CD4-positive, alpha-beta T cell (primary cell): Measurements from ENCODE around the gene PRKG1. TPM values are rescaled to one million over a fixed set of nuclear protein-coding genes. Genes with fewer than 3 reads are reported as not detected.

ENCODE experiments used
- ATAC-seq: fragments of 200-7000 bp; cut with Tn5 transposase; one replicate; pipeline ENCODE4 v1.10.0; 2022; ENCODE audit warnings: mild to moderate bottlenecking; ENCODE audit not compliant: poor library complexity
- CTCF ChIA-PET: fragments of 350-600 bp; sonication (Branson Sonifier 250); formaldehyde crosslinking; loops from one replicate; lab custom pipeline; 2021; ENCODE audit warnings: antibody characterized with exemption, inconsistent platforms; lab: Charles Lee
- POLR2A ChIA-PET: fragments of 350-600 bp; sonication (Branson Sonifier 250); formaldehyde crosslinking; loops from one replicate; lab custom pipeline; 2021; ENCODE audit warnings: antibody characterized with exemption, inconsistent platforms; lab: Charles Lee
- DNase-seq, 14 experiments: peaks; one replicate each; pipeline ENCODE4 v3.0.0-alpha.2; 2013 to 2020; ENCODE audit warnings: mixed read lengths in 2 of 14
- H3K27ac ChIP-seq, 2 donors: one replicate each; pipeline versions ENCODE4 v1.5.1 to v1.7.0; 2013; ENCODE audit warnings: low read length in 2 of 2, low read depth in 1 of 2, mild to moderate bottlenecking in 1 of 2
- H3K27me3 ChIP-seq, 2 experiments: 1 replicate in 1 of 2; 2 replicates in 1 of 2; pipeline versions ENCODE4 v1.6.1 to v1.7.0; 2013; ENCODE audit warnings: low read length in 2 of 2, control low read depth in 1 of 2, mild to moderate bottlenecking in 1 of 2, moderate library complexity in 1 of 2; ENCODE audit not compliant: insufficient read depth in 2 of 2, control insufficient read depth in 1 of 2
- H3K36me3 ChIP-seq: one replicate; pipeline ENCODE4 v1.6.1; 2013; ENCODE audit warnings: low read length, control low read depth; ENCODE audit not compliant: insufficient read depth
- H3K4me1 ChIP-seq: one replicate; pipeline ENCODE4 v1.6.1; 2013; ENCODE audit warnings: low read length, control low read depth; ENCODE audit not compliant: insufficient read depth
- H3K4me3 ChIP-seq: one replicate; pipeline ENCODE4 v1.5.1; 2013; ENCODE audit warnings: mild to moderate bottlenecking, low read length, moderate library complexity
- H3K9me3 ChIP-seq, 2 experiments: 1 replicate in 1 of 2; 2 replicates in 1 of 2; pipeline versions ENCODE4 v1.6.1 to v1.7.0; 2013; ENCODE audit warnings: low read length in 2 of 2, mild to moderate bottlenecking in 2 of 2, control low read depth in 1 of 2, moderate library complexity in 1 of 2; ENCODE audit not compliant: control insufficient read depth in 1 of 2, insufficient read depth in 1 of 2
- H3K27ac Mint-ChIP-seq: one replicate; pipeline ENCODE4 v1.8.0; 2020; ENCODE audit warnings: mixed read lengths
- H3K27me3 Mint-ChIP-seq: one replicate; pipeline ENCODE4 v1.8.0; 2021; ENCODE audit warnings: mixed read lengths
- H3K36me3 Mint-ChIP-seq: one replicate; pipeline ENCODE4 v1.8.0; 2021; ENCODE audit warnings: low read depth, mixed read lengths
- H3K4me1 Mint-ChIP-seq: one replicate; pipeline ENCODE4 v1.8.0; 2021; ENCODE audit warnings: low read depth, mixed read lengths
- H3K4me3 Mint-ChIP-seq: one replicate; pipeline ENCODE4 v1.8.0; 2020; ENCODE audit warnings: mild to moderate bottlenecking, mixed read lengths
- H3K9me3 Mint-ChIP-seq: one replicate; pipeline ENCODE4 v1.8.0; 2020; ENCODE audit warnings: mixed read lengths
- CTCF ChIP-seq: fragments of 200-600 bp; IDR thresholded peaks from one replicate; pipeline ENCODE4 v1.8.0; 2022; ENCODE audit warnings: antibody characterized with exemption, mild to moderate bottlenecking
- intact Hi-C, 2 experiments: fragments of 100-400 bp; cut with DNase I in 1 of 2; cut with micrococcal nuclease in 1 of 2; formaldehyde crosslinking; loops; one replicate each; pipeline versions ENCODE4 v1.15.1 to v1.9.0; 2023 to 2025; cut with DNase I, micrococcal nuclease
- total RNA-seq, 174 experiments: library from RNA in 2 of 174; stranded (reverse) in 2 of 174; gene quantifications; one replicate each; pipeline ENCODE4 v1.2.3 and lab custom pipeline; 2021 to 2026

The PRKG1 gene
- total RNA-seq, 2 experiments from 2014 or later: 0.31 TPM; not detected in 1

- TF ChIP-seq CTCF: no peak
- Mint-ChIP-seq H3K9me3 (no peaks in the 10 kb centered on the region), H3K36me3 (no peaks in the 10 kb centered on the region)
Observed at GRCh38 chr10:51821745-51822144, 747.5 kb downstream of the PRKG1 start.

DNA sequence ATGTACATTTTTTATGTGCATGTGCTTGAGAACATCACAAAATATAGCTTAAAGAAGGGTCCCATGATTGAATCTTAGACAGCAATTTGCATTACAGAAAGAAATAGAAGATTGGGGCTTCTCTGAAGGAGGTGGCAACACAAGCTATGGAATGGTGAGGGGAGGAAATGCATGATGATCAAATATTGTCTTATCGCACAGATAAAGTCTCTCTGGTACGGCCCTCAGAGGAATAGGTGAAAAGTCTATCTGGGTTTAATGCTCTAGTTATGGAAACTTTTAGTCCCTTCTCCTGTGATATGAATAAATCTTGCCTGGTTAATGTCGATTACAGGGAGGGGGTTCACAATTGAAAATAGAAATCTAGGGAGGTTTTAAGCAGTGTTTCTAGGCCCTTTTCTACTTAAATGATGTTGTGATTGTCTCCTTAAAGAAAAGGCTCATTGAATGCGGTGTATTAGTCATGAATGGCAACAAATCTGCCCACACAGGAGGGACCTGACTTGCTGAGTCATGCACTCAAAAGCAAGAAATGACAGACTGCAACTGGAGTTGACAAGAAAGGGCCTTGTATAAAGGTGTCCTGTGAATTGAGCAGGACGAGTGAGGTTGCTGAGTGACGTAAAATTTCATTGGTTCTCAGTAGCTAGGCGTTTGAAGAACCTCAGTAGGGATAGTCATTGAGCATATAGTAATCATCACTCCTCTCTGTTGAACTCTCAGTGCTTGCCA, 758.5 kb downstream of the PRKG1 start:
- Mint-ChIP-seq H3K9me3 (peaks cover 2% of the 10 kb centered on the region), H3K4me3 (no peak overlapping the region), H3K27ac (no peak overlapping the region), H3K36me3 (no peaks in the 10 kb centered on the region), H3K4me1 (no peaks in the 10 kb centered on the region), H3K27me3 (no peaks in the 10 kb centered on the region)
- intact Hi-C loops: no loop called here
- ATAC-seq: no peak
- Histone ChIP-seq H3K4me3 (no peak overlapping the region), H3K27ac (no peak overlapping the region), H3K27me3 (no peaks in the 10 kb centered on the region), H3K36me3 (no peaks in the 10 kb centered on the region), H3K9me3 (no peaks in the 10 kb centered on the region), H3K4me1 (no peaks in the 10 kb centered on the region)
- no peak for TF ChIP-seq CTCF
- no peak for DNase-seq
- ChIA-PET POLR2A (no interaction called here), CTCF (no interaction called here)

More at GRCh38 chr10:51821745-51822144, 747.5 kb downstream of the PRKG1 start:
- no peaks in the 10 kb centered on the region for H3K36me3 ChIP-seq
- ChIA-PET POLR2A (interaction anchor here (0.6 kb wide), 1 partner anchor 258 kb away, joined by 3 read pairs; no protein-coding TSS in a partner anchor), CTCF (no interaction called here)
- H3K27ac Mint-ChIP-seq: no peak overlapping the region
- DNase-seq (no peak), ATAC-seq (no peak)
- no peak overlapping the region for H3K27ac ChIP-seq
- no peaks in the 10 kb centered on the region for H3K27me3 ChIP-seq
- no peaks in the 10 kb centered on the region for H3K4me1 ChIP-seq
- H3K4me3 Mint-ChIP-seq: no peak overlapping the region
- H3K4me3 ChIP-seq: no peak overlapping the region
- H3K9me3 ChIP-seq: no peaks in the 10 kb centered on the region
- intact Hi-C loops: no loop called here
- peaks cover 15% of the 10 kb centered on the region for H3K27me3 Mint-ChIP-seq
- no peaks in the 10 kb centered on the region for H3K4me1 Mint-ChIP-seq

GRCh38 chr10:51834548-51834947, 760.3 kb downstream of the PRKG1 start:
- Histone ChIP-seq H3K4me1 (no peaks in the 10 kb centered on the region), H3K36me3 (no peaks in the 10 kb centered on the region), H3K4me3 (no peak overlapping the region), H3K27ac (no peak overlapping the region), H3K27me3 (no peaks in the 10 kb centered on the region), H3K9me3 (no peaks in the 10 kb centered on the region)
- H3K4me1 Mint-ChIP-seq: no peaks in the 10 kb centered on the region
- H3K36me3 Mint-ChIP-seq: no peaks in the 10 kb centered on the region
- H3K27me3 Mint-ChIP-seq: no peaks in the 10 kb centered on the region
- no peak overlapping the region for H3K4me3 Mint-ChIP-seq
- CTCF ChIA-PET: no interaction called here
- intact Hi-C loops: no loop called here
- DNase-seq: no peak
- H3K27ac Mint-ChIP-seq: no peak overlapping the region
- no peak for ATAC-seq
- peaks cover 2% of the 10 kb centered on the region for H3K9me3 Mint-ChIP-seq
- POLR2A ChIA-PET: no interaction called here
- peak; percentile 17 for TF ChIP-seq CTCF
